Activated CD8-positive, alpha-beta memory T cell treated with anti-CD3 and anti-CD28 coated beads for 48 hours (primary cell): Measurements from ENCODE around the gene GALNT1.

ENCODE experiments used
- DNase-seq, 3 experiments: peaks; one replicate each; pipeline ENCODE4 v3.0.0-alpha.2; 2020; ENCODE audit warnings: low read depth in 2 of 3, low spot score in 2 of 3

Gene GALNT1

GRCh38 chr18:35662293-35663062 is 80.9 kb downstream of the GALNT1 start:
- no peak for DNase-seq

GRCh38 chr18:35671966-35672603 is 90.5 kb downstream of the GALNT1 start:
- no peak for DNase-seq

GRCh38 chr18:35672897-35673296 is 91.4 kb downstream of the GALNT1 start:
- DNase-seq = no peak

GRCh38 chr18:35673682-35674081 is 92.1 kb downstream of the GALNT1 start:
- DNase-seq = no peak

DNA sequence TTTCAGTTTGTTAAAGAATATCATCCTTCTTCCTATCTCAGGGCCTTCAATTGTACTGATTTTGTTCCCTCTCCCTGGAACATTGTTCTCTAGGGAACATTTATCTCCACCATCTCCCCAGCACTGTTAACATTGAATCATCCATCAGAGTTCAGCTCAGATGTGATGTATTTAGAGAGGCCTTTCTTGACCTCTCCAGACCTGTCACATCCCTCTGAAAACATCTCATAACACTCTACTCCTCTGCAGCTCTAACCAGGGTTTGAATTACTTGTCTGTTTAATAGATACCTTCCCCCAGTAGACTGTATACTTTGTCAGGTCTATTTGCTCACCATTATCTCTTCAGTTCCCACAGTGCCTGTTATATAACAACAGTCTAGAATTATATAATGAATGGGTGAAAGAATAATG is 98.6 kb downstream of the GALNT1 start:
- no peak for DNase-seq

- DNase-seq = no peak
Observed at GRCh38 chr18:35682281-35682867, 100.8 kb downstream of the GALNT1 start.

- DNase-seq = no peak
Observed at GRCh38 chr18:35683021-35683420, 101.5 kb downstream of the GALNT1 start.

- no peak for DNase-seq
Observed at GRCh38 chr18:35688757-35689156, 107.2 kb downstream of the GALNT1 start.

DNA sequence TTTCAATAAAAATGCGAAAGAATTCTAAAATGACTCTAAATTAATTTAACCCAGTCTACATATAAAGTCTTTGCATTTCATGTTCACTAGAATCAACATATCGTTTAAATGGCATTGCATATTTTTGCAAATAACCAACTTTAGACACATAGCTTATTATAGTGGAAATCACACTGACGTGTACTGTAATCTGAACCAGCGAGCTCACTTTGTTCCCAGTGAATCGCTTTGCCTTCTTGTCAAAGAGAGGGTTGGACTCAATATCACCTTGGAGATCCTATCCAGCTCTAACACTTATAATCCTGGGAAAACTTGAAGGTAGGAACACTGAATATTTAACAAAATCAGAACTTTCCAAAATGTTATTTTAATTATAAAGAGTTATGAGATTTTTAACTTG is 108.2 kb downstream of the GALNT1 start:
- DNase-seq = no peak

- DNase-seq = no peak
Observed at GRCh38 chr18:35691625-35692024, 110.1 kb downstream of the GALNT1 start.

DNA sequence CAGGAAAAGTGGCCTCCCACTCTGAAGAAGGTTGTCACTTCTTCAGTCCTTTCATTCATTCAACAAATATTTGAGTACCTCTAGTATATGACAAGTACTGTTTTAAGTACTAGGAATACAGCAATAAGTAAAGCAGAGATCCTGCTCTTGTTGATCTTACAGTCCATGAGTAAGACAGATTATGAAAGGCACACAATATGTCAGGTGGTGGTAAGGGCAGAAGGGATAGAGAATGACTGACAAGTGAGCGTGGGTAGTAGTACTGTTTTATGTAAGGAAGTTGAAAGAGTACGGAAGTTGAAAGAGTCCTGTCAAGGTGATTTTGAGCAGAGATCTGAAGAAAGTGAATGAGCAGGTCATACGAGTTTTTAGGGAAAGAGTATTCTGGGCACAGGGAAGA is 111.3 kb downstream of the GALNT1 start:
- DNase-seq = no peak

DNA sequence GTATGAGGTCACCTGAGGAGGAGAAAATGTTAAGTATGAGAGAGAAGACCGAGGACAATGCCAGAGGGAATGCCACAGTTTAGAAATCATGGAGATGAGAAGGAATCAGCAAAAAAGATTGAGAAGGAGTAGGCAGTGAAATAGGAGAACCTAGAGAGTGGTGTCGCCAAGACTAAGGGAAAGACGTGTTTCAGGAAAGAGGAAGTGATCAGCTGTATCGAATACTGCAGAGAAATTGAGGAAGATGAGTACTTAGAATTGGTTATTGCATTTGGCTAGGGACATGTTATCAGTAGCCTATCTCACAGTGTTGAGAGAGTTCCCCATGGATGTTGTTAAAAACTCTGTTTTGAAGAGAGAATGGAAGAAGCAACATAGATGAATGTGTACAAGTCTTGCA is 112.3 kb downstream of the GALNT1 start:
- DNase-seq = no peak

GRCh38 chr18:35694808-35695207 is 113.3 kb downstream of the GALNT1 start:
- no peak for DNase-seq

DNA sequence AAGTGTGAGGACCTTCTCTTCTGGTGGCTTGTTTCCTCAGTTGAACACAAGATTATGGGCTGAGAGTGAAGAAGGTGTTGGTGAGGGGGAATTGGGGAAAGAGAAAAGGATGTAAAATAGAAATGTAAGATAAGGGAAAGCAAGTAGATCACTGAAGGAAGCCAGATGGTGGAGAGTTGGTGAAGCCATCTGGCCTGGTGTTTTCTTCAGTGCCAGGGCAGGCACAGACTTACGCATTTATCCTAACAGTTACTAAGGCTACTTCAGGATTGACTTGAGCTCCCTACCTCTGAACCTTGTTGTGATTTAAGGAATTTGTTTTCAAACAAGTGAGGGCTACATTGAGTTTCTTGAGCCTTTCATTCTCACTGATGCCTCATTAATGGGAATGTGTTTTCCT is 113.8 kb downstream of the GALNT1 start:
- DNase-seq = no peak

- no peak for DNase-seq
Observed at GRCh38 chr18:35695803-35696202, 114.3 kb downstream of the GALNT1 start.

GRCh38 chr18:35696307-35696706 is 114.8 kb downstream of the GALNT1 start:
- DNase-seq = no peak

GRCh38 chr18:35697869-35698268 is 116.3 kb downstream of the GALNT1 start:
- no peak for DNase-seq

- DNase-seq = no peak
Observed at GRCh38 chr18:35703043-35703688, 121.6 kb downstream of the GALNT1 start.

- no peak for DNase-seq
Observed at GRCh38 chr18:35705988-35706387, 124.4 kb downstream of the GALNT1 start.

DNA sequence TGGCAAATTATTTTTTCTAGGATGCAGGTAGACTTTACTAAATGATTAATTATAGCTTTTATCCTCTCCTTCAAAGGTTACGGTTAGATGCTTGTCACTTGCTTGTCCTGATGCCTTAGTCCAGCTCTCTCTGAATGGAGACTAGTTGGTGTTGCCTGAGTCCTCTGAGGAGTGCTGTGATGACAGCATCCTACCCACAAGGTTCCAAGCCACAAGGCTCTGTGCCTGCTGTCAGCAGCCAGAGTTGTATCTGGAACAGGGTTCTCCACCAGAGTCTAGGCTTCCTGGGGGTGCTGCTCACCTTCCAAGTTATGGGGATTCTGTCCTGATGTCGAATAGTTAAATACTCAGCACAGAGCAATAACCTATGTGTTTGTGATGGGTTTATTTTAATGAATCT is 125.7 kb downstream of the GALNT1 start:
- no peak for DNase-seq

DNA sequence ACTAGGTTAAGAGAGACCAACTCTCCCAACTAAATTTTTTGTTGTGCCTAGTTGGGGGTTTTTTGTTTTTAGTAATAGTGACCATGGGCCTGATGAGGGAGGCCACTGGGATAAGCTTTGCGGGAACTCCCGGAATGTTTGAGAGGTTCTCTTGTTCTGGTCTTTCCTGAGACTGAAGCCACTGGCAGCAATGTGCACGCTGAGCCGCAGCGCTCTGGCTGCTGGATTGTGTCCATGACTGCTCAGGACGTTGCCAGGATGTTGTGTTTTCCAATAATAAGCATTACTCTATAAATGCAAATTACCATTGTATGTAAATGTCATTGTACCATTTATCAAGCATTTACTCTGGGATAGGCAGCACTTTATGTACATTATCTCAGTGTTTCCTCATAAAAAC is 126.1 kb downstream of the GALNT1 start:
- DNase-seq = no peak

- no peak for DNase-seq
Observed at GRCh38 chr18:35710581-35710980, 129.0 kb downstream of the GALNT1 start.
